ENCODE data around the gene NKAP. TPM values are rescaled to one million over a fixed set of nuclear protein-coding genes. Genes with fewer than 3 reads are reported as not detected.

The NKAP gene
- total RNA-seq (2016; rRNA removed; fragmentation: Illumina TruSeq; extraction: Trizol) (6.1 and 9.0 TPM in 2 replicates), polyA plus RNA-seq (2011; rRNA removed) (3.3 and 3.6 TPM in 2 replicates), polyA minus RNA-seq (2011; rRNA and poly(A)+ RNA removed; ENCODE audit: low replicate concordance) (1.6 and 2.6 TPM in 2 replicates), Bru-seq, nascent RNA (percentile 64 among the genes with signal in this experiment), BruChase-seq, experiment 1, labeled RNA remaining after a 6-hour chase (percentile 70 among the genes with signal in this experiment), BruChase-seq, experiment 2, labeled RNA remaining after a 2-hour chase (percentile 58 among the genes with signal in this experiment)
- total RNA-seq (2016; cell fraction: cytosol; rRNA removed; fragmentation: Illumina TruSeq; extraction: Trizol; ENCODE audit: low read depth), result 1.5 and 1.8 TPM in 2 replicates
- 5.6 and 9.1 TPM in 2 replicates for total RNA-seq (2016; cell fraction: insoluble cytoplasmic fraction; rRNA removed; fragmentation: Illumina TruSeq; extraction: Trizol)
- total RNA-seq (2016; cell fraction: membrane; rRNA removed; fragmentation: Illumina TruSeq; extraction: Trizol), result 2.6 and 3.0 TPM in 2 replicates
- total RNA-seq (2016; cell fraction: nucleus; rRNA removed; fragmentation: Illumina TruSeq; extraction: Trizol), result 3.7 and 4.7 TPM in 2 replicates
- 2.7 and 2.8 TPM in 2 replicates for polyA plus RNA-seq (2011; cell fraction: cytosol; rRNA removed)
- 2.1 and 2.7 TPM in 2 replicates for polyA plus RNA-seq (2011; cell fraction: nucleus; rRNA removed)
- polyA plus RNA-seq (2012), result 7.0 and 9.9 TPM in 2 replicates
- 1.8 and 2.1 TPM in 2 replicates for polyA plus RNA-seq (2016; cell fraction: cytosol; fragmentation: Illumina TruSeq; extraction: Trizol; ENCODE audit: low read depth)
- polyA plus RNA-seq (2016; cell fraction: insoluble cytoplasmic fraction; fragmentation: Illumina TruSeq; extraction: Trizol; ENCODE audit: low read depth), result 15.5 and 16.8 TPM in 2 replicates
- 3.2 and 3.9 TPM in 2 replicates for polyA plus RNA-seq (2016; cell fraction: membrane; fragmentation: Illumina TruSeq; extraction: Trizol; ENCODE audit: low read depth)
- polyA plus RNA-seq (2016; cell fraction: nucleus; fragmentation: Illumina TruSeq; extraction: Trizol; ENCODE audit: insufficient read depth, low read depth), result 7.9 and 8.6 TPM in 2 replicates
- 2.5 and 2.9 TPM in 2 replicates for polyA minus RNA-seq (2011; cell fraction: cytosol; rRNA and poly(A)+ RNA removed)
- 3.2 and 5.0 TPM in 2 replicates for polyA minus RNA-seq (2011; cell fraction: nucleus; rRNA and poly(A)+ RNA removed)
- long read RNA-seq, experiment 1, full-length matches to known transcripts, result 15 of 50 reads
- long read RNA-seq, experiment 1, partial matches to known transcripts, result 34 of 50 reads
- long read RNA-seq, experiment 1, other reads (novel, unspliced or antisense), result 1 of 50 reads
- long read RNA-seq, experiment 2, full-length matches to known transcripts, result 28 of 37 reads
- long read RNA-seq, experiment 2, partial matches to known transcripts, result 9 of 37 reads
- long read RNA-seq, experiment 2, other reads (novel, unspliced or antisense), result 0 of 37 reads

- in situ Hi-C loops (cut with HindIII; ENCODE audit: extremely low pct_ligation_motif_present, low pct_unique_long_range_greater_than_20kb), result no loop called here
- peak; percentile 97 for FAIRE-seq
- TSS peak; percentile 80 for BruUV-seq (replicated peaks)
- TF ChIP-seq YY1 (IDR thresholded peaks at IDR 0.05; ENCODE audit: insufficient read depth, insufficient replicate concordance, low read depth, low read length) (peak; percentile 82), CREB1 (IDR thresholded peaks at IDR 0.05) (peak; percentile 55; the same call in 1 of the 2 replicates), CREB1 (CRISPR knock-in tag; IDR thresholded peaks at IDR 0.05) (peak; percentile 83), NRL (CRISPR knock-in tag; IDR thresholded peaks at IDR 0.05; ENCODE audit: borderline replicate concordance) (peak; percentile 92), ERF (CRISPR knock-in tag; IDR thresholded peaks at IDR 0.05) (peak; percentile 58; the same call in 1 of the 2 replicates), TARDBP (CRISPR knock-in tag; IDR thresholded peaks at IDR 0.05) (peak; percentile 46; the same call in 1 of the 2 replicates), ZBTB25 (CRISPR knock-in tag; IDR thresholded peaks at IDR 0.05) (peak; percentile 86), ZFP91 (CRISPR knock-in tag; IDR thresholded peaks at IDR 0.05; ENCODE audit: borderline replicate concordance) (peak; percentile 59; the same call in 1 of the 2 replicates), HOXA3 (CRISPR knock-in tag; IDR thresholded peaks at IDR 0.05) (peak; percentile 65; the same call in 1 of the 2 replicates)
- TF ChIP-seq, protein P1, sequence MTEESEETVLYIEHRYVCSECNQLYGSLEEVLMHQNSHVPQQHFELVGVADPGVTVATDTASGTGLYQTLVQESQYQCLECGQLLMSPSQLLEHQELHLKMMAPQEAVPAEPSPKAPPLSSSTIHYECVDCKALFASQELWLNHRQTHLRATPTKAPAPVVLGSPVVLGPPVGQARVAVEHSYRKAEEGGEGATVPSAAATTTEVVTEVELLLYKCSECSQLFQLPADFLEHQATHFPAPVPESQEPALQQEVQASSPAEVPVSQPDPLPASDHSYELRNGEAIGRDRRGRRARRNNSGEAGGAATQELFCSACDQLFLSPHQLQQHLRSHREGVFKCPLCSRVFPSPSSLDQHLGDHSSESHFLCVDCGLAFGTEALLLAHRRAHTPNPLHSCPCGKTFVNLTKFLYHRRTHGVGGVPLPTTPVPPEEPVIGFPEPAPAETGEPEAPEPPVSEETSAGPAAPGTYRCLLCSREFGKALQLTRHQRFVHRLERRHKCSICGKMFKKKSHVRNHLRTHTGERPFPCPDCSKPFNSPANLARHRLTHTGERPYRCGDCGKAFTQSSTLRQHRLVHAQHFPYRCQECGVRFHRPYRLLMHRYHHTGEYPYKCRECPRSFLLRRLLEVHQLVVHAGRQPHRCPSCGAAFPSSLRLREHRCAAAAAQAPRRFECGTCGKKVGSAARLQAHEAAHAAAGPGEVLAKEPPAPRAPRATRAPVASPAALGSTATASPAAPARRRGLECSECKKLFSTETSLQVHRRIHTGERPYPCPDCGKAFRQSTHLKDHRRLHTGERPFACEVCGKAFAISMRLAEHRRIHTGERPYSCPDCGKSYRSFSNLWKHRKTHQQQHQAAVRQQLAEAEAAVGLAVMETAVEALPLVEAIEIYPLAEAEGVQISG (CRISPR knock-in tag; IDR thresholded peaks at IDR 0.05), result peak; percentile 84
Measured at GRCh38 chrX:119943185-119943988, at the start of gene NKAP. TSS of gene NKAP (minus strand) at chrX:119943751. CDS start at chrX:119943605, 146 bp downstream.

More at GRCh38 chrX:119943185-119943988, at the start of gene NKAP:
- CTCF ChIA-PET (ENCODE audit: low intra/inter-chr PET ratio, low total read pairs), result no interaction called here
- WGBS (ENCODE audit: low lambda C conversion rate), result 0% methylated on average over 4 of the region's 59 CpGs
- Histone ChIP-seq H3K4me3 (replicated peaks in 1 of 3; ENCODE audit: insufficient read depth in 1 of 3, low read depth in 2 of 3, low read length in 3 of 3) (peak within 1 kb of the TSS; percentile 67 to 85 (median 76)), H3K4me2 (ENCODE audit: low read depth, low read length) (peak within 1 kb of the TSS; percentile 76), H3K36me3 (replicated peaks in 1 of 2; ENCODE audit: control insufficient read depth in 1 of 2, insufficient read depth in 2 of 2, low read length in 2 of 2) (no peaks in the 10 kb centered on the region), H2AFZ (ENCODE audit: low read length) (peak within 1 kb of the TSS; percentile 90), H3K4me1 (ENCODE audit: insufficient read depth, low read length) (peaks cover 12% of the 10 kb centered on the region), H3K9me3 (ENCODE audit: low read length) (no peaks in the 10 kb centered on the region), H3K79me2 (ENCODE audit: insufficient read depth, low read length) (peaks cover 8% of the 10 kb centered on the region), H3K27me3 (ENCODE audit: control insufficient read depth in 1 of 2, insufficient read depth in 2 of 2, low read length in 2 of 2) (no peaks in the 10 kb centered on the region), H4K20me1 (ENCODE audit: insufficient read depth, low read length) (no peaks in the 10 kb centered on the region), H3K9ac (ENCODE audit: insufficient read depth, low read depth, low read length) (peak within 1 kb of the TSS; percentile 82), H3K27ac (ENCODE audit: extremely low read length, insufficient read depth, low read length) (peak within 1 kb of the TSS; percentile 89)
- ATAC-seq, result peak; percentile 93
- POLR2A ChIA-PET, result interaction anchor here (0.7 to 2.7 kb wide), 5 partner anchors 8 to 249 kb away, joined by 3 to 10 read pairs (median 4); partner anchors contain the start of gene RPL39
- peak; percentile 86 for DNase-seq (ENCODE audit: low spot score)
- intact Hi-C loops (cut with micrococcal nuclease; ENCODE audit: unreplicated experiment), result loop anchor here (1.0 kb wide), 1 partner anchor 90 kb away; no protein-coding TSS in a partner anchor

Data from HepG2 (cell line).